NCI-H1436 (cell line): Measurements from ENCODE around the gene CCDC27.
"Not testable (repeated sequence)": the region's sequence is repeated elsewhere in the genome, so short reads cannot be mapped to it uniquely, and the experiment has no call there.

Experiments
- DNase-seq: peaks from one replicate; lab custom pipeline; 2025; lab: John Stamatoyannopoulos, UW

Gene CCDC27

GRCh38 chr1:3736708-3737107, 15.5 kb upstream of the CCDC27 start:
- no peak for DNase-seq

DNA sequence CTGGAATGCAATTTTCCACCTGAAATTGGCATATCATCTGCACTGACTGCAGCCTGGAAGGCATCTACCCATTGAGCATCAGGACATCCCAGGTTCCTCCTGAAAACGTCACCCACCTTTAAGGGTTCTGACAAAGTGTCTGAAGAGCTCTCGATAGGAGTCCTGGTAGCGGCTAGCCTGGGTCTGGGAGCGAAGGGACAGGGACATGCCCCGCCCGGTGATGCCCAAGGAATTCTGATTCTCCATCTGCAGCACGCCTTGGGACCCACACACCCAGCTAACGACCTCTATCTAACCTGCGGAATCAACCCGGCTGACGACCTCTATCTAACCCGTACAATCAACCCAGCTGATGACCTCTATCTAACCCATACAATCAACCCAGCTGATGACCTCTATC, 13.3 kb upstream of the CCDC27 start:
- DNase-seq = no peak

GRCh38 chr1:3740042-3740441, 12.2 kb upstream of the CCDC27 start:
- DNase-seq = no peak

GRCh38 chr1:3740752-3741151, 11.5 kb upstream of the CCDC27 start:
- DNase-seq = no peak

DNA sequence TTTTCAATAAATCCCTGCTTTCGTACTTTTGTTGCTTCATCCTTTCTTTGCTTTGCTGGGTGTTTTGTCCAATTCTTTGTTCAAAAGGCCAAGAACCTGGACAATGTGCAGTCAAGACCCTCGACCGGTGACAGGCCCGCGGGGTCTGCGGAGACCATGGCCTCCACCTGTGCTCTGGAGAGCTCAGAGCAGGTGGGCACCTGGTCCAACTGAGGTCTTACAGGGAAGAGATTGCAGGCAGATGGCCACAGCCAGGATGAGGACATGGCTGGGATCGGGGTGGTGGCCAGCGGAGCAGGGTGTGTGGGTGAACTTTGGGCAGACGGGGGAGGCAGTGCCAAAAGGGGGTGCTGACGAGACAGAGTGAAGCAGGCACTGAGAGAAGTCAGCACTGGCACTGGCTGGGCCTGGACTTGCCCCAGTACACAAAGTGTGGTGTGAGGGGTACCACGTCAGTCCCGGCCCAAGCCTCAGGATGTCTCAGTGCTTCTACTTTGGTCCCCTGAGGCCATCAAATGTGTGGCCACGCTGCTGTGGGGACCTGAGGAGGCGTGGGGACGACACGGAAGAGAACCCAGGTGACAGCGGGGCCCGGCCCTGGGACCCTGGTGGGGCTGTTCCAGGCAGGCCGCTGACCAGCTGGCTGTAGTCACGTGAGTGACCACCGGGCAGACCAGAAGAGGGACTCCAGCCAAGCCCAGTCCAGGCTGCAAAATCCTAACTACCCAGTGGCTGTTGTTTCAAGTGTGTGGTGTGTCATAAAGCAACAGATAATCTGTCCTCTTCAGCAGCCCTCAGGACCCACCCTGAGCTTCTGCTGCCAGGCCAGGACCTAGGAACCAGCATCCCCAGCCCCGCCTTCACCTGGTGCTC, 10.4 kb upstream of the CCDC27 start:
- no peak for DNase-seq

GRCh38 chr1:3742439-3743298, 9.6 kb upstream of the CCDC27 start:
- no peak for DNase-seq

DNA sequence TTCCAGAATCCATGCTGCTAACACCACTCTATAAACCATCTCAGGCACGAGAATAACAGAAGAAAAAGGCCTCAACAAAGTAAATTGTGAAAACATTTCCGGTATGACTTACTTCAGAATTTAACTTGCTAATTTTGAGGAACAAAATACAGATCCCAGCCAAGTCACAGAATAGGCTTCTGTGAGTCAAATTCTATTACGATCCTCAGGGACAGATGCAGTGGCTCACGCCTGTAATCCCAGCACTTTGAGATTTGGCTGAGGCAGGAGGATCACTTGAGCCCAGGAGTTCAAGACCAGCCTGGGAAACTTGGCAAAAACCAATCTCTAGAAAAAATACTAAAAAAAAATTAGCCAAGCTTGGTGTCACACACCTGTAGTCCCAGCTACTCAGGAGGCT, 8.8 kb upstream of the CCDC27 start:
- DNase-seq = no peak

- DNase-seq = no peak
Measured at GRCh38 chr1:3743826-3744225, 8.4 kb upstream of the CCDC27 start.

DNA sequence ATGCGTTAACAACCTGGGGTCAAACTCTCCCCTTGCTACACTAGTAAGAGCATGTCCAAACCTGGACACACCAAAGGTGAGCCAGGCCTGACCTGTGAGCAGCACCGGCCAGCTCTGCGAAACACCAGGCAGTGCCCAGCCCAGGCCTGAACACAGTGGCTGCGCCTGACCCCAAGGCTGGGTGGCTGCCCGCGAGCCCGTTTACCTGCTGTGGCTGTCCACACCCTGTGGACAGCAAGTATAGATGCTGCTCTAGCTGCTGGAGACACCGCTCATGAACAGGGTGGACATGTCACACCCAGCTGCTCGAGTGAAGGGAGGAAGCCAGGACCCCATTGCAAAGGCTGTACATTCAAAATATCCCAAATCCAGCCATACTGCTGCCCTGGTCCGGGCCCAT, 7.6 kb upstream of the CCDC27 start:
- DNase-seq = no peak

DNA sequence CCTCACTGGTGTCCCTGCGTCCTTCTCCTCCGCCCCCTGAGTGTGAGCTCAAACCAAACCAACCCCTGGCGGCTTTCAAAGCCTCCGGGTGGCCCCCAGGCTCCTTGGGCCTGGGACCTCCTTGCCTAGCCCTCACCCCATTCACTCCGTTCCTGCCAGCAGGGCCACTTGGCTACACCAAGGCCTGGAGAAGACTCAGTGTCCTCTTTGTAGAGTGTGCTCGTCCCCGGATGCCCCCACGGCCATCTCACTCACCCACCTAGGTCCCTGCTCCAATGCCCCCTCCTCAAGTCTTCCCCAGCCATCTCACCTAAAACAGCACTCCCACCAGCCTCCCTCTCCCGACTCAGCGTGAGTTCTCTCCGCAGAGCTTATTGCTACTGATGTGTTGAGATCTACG, 7.2 kb upstream of the CCDC27 start:
- no peak for DNase-seq

DNA sequence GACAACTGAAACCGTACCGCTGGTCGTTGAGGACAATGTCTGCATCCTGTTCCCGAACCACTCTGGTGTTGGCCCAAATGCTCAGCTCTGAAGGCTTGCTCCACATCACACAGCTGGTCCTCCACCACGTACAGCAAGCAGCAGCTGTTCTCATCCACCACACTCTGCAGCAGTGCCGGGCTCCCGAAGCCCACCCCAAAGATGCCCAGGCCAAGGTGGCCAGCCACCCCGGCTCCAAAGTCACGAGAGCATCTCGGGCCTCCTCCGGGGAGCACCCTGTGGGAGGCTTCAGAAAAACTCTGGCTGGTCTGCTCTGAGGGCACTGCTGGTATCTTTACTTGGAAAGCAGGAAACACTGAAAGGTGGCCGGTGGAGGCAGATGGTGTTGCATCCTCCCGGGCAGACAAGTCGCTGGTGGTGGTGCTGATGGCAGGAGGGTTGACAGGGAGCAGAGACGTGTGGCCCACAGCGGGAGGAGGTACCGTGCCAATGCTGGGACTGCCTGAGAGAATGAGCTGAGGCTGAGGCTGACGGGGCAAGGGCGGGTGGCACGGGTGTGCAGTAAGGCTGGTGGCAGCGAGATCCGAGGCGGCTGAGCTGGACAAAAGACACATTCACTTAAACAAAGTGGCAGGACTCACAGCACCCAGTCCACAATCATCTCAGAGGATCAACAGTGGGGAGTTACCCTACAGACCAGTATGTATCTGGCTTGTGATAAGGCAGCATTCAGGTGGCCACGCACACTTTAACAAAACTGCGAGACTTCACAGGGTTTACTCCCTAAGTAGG, 6.5 kb upstream of the CCDC27 start:
- no peak for DNase-seq

- no peak for DNase-seq
Measured at GRCh38 chr1:3746389-3746829, 5.8 kb upstream of the CCDC27 start.

DNA sequence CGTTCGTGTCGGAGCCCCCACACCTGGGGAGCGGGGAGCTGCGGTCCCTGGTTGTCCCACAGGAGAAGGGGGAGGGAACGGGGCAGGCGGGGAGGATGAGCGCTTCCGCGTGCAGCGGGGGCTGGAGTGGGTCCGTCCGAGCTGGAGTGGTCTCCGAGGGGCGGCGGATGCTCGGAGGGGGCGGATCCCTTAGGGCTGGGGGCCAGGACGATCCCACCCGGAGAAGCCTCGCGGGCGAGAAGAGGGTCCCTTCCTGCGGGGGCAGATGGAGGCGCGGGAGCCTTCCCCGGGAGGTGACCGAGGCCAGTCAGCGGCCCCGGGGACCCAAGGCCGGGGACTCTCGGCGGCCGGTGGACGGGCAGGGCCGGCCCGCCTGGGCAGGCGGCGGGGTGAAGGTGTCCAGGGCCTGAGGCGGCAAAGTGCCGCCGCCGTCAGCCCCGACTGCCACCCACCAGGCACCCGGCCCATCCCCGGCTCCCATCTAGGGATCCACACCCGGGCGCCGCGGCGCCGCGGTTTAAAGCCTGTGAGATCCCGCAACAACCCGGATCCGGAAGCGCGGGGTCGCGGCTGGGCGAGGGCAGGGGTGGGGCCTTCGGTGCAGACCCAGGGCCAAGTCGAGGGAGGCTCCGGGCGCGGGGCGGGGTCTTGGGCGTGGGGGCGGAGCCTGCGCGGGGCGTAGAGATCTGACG, 5.3 kb upstream of the CCDC27 start:
- DNase-seq = peak; percentile 86

GRCh38 chr1:3747522-3747848, 4.8 kb upstream of the CCDC27 start:
- no peak for DNase-seq

DNA sequence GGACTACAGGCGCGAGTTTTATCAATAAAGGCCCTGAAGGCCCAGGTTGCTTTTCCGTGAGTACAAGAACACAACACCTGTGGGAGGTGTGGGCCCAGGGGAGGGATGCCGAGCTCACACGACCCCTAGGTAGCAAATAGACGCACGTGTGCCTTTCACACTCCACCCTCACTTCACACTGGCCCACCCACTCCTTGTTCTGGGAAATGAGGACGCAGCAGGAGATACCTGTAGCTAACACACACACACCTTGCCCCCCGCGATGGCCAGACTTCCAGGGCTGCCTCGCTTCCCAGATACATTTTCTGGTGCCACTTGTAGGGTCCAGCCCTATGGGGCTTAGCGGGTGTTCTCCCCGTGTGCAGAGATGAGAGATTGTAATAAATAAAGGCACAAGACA, 4.3 kb upstream of the CCDC27 start:
- DNase-seq = no peak

DNA sequence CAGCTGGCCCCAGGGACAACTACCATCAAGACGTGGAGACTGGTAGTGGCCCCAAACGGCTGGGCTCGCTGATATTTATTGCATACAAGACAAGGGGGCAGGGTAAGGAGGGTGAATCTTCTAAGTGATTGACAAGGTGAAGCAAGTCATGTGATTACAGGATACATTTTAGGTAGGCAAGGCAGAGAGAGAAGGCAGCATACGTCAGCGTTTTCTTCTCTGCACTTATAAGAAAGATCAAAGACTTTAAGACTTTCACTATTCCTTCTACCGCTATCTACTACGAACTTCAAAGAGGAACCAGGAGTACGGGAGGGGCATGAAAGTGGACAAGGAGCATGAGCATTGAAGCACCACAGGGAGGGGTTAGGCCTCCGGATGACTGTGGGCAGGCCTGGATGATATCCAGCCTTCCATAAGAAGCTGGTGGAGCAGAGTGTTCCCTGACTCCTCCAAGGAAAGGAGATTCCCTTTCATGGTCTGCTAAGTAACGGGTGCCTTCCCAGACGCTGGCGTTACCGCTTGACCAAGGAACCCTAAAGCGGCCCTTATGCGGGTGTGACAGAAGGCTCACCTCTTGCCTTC, 3.8 kb upstream of the CCDC27 start:
- not testable (repeated sequence) for DNase-seq

DNA sequence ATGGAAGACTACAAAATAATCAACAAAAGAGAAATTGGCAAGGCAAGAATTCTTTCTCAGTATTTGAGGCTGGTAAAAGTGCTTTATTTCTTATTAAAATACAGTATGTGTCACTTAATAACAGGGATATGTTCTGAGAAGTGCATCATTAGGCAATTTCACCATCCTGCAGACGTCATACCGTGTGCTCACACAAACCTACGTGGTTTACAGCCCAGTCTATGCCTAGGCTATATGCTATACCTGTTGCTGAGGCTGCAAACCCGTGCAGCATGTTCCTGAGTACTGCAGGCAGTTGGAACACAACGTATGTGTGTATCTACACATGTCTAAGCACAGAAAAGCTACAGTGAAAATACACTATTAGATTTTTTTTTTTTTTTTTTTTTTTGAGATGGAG, 2.7 kb upstream of the CCDC27 start:
- no peak for DNase-seq

GRCh38 chr1:3750741-3751140, 1.5 kb upstream of the CCDC27 start:
- no peak for DNase-seq

DNA sequence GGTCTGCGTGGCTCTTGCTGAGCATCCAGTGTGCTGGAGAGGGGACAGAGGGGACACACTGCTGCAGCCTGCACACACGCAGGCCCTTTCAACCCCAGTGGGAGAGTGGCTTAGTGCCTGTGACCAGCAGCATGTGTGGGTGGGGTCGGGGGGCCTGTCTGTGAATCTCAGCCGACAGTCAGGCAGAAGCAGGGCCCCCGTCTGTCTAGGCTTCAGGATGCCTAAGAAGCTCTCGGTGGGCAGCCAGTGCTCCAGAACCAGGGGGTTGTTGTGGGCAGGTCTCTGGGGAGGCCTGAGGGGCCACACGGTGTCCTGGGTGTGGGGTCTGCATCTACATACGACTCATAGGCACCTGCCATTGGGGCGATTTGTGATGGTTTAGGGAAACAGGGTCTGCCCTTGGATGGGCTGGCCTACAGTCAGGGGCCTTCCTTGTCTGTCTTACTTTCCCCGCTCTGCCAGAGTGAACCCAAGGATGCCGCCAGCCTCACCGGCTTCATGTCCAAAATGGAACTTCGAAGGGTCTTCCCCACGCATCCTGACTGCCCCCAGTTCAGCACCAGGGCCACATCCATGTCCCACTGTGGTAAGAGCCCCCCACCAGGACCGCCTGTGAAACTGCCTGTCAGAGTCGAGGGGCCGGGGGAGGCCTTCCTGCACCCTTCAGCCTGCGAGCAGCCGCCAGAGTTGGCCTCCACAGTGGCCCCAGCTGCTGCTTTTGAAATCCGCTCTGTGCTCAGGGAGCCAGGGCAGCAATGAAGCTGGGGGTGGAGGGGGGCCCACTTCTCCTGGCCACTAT, 1.6 kb downstream of the CCDC27 start:
- DNase-seq = no peak

DNA sequence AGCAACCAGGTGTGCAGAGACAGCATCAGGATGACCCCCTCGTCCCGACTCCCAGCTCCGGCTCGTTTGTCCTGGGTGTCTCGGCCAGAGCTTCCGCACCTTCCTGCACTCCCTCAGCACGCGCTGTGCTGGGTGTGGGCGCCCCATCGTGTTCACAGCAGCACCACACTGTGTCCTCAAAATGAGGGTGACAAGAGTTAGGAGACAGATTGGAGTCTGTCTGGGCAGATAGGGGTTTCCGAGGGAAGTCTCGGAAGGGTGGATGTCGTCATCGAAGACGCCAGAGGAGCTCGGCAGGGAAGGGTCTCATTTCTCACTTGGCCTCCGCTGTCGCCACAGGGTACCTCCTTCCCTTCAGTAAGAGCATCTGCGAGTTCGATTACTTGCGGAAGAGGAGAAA, 4.1 kb downstream of the CCDC27 start:
- DNase-seq = no peak

DNA sequence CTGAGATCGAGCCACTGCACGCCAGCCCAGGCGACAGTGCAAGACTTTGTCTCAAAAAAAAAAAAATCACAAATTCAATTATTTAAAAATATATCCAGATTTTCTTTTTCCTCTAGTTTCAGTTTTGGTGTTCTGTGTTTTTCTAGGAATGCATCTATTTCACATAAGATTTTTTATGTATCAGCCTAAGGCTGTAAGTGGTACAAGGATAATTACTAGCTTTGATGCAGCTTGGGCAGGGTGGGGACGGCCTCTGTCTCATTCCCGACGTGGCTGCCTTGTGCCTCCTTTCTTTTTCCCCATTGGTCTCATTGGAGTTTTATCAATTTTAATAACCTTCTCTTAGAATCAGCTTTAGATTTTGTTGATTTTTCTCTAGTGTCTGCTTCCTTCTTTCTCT, 6.9 kb downstream of the CCDC27 start:
- DNase-seq = no peak
